Mesodermal cell (in vitro differentiated cells): ENCODE measurements around the gene EGFL7.
A peak's percentile ranks its signal among the peaks of the same experiment; 100 is the strongest.

Source experiments
- H3K27ac ChIP-seq: 2 replicates; pipeline ENCODE4 v1.7.0; 2013; ENCODE audit warnings: mild to moderate bottlenecking, low read depth, low read length, moderate library complexity; ENCODE audit not compliant: severe bottlenecking
- H3K36me3 ChIP-seq: 2 replicates; pipeline ENCODE4 v1.7.1; 2013; ENCODE audit warnings: mild to moderate bottlenecking, low read length, moderate library complexity; ENCODE audit not compliant: control insufficient read depth, insufficient read depth
- H3K4me1 ChIP-seq: one replicate; pipeline ENCODE4 v1.7.1; 2013; ENCODE audit warnings: mild to moderate bottlenecking, low read length; ENCODE audit not compliant: insufficient read depth, control insufficient read depth, poor library complexity, severe bottlenecking
- H3K4me3 ChIP-seq: 2 replicates; pipeline ENCODE4 v1.7.0; 2013; ENCODE audit warnings: low read length, control low read depth, mild to moderate bottlenecking; ENCODE audit not compliant: insufficient read depth, poor library complexity, severe bottlenecking; ENCODE audit errors: extremely low read depth
- H3K9me3 ChIP-seq: 2 replicates; pipeline ENCODE4 v1.7.1; 2013; ENCODE audit warnings: mild to moderate bottlenecking, low read length, moderate library complexity; ENCODE audit not compliant: control insufficient read depth
- WGBS, 2 experiments: methylation state at CpG; one replicate each; pipeline ENCODE4 v1.1.5; 2013; ENCODE audit warnings: missing lambda C conversion rate in 2 of 2; ENCODE audit not compliant: insufficient coverage in 2 of 2; 5-methylcytosine and 5-hydroxymethylcytosine counted together

Gene EGFL7

GRCh38 chr9:136655536-136656182, 7.1 kb upstream of the EGFL7 start:
- 78 to 82% methylated on average over 12 to 15 of the region's 18 CpGs for WGBS, 2 experiments
- H3K4me3 ChIP-seq, result no peak overlapping the region
- peak overlapping the region; percentile 73 for H3K27ac ChIP-seq
- H3K9me3 ChIP-seq, result no peaks in the 10 kb centered on the region
- H3K36me3 ChIP-seq, result no peaks in the 10 kb centered on the region
- H3K4me1 ChIP-seq, result peaks cover 21% of the 10 kb centered on the region

GRCh38 chr9:136656183-136656738, 6.5 kb upstream of the EGFL7 start:
- peaks cover 21% of the 10 kb centered on the region for H3K4me1 ChIP-seq
- 84 to 91% methylated on average over 7 to 9 of the region's 11 CpGs for WGBS, 2 experiments
- H3K9me3 ChIP-seq, result no peaks in the 10 kb centered on the region
- H3K27ac ChIP-seq, result peak overlapping the region; percentile 73
- H3K4me3 ChIP-seq, result no peak overlapping the region
- H3K36me3 ChIP-seq, result no peaks in the 10 kb centered on the region

DNA sequence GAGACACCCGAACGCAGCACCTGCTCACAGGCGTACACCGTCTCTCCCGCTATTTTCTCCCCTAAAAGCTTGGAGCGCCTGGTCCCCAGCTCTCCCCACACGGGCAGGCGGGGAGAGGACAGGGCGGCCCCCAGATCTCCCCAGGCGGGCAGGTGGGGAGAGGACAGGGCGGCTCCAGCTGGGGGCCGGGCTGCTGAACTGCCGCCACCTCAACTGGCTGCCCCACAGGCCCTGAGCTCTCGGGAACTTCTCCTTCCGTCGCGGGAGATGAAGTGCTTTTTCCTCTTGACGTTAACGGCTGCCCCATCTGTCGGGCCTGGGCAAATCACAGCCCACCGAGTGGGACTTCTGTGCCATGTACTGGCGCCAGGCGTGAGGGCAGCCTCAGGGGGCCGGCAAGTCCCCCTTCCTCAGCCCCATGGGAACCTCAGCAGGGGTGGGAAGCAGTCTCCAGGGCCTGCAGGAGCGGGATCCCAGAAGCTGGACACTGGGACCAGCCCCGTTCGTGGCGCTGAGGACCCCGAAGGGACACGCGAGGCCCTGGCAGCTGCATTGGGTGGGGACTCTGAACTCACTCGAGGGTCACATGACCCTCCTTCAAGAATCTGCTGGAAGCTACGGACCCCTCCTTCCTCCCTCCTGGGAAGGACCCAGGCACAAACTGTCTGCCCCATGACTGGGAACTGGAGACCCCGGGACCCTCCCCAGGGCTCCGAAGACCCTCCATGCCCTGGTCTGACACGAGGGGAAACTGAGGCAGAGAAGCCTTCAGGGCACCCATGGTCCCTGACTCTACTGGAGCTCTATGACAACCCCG, 5.7 kb upstream of the EGFL7 start:
- peaks cover 21% of the 10 kb centered on the region for H3K4me1 ChIP-seq
- 89 to 92% methylated on average over 35 to 37 of the region's 37 CpGs for WGBS, 2 experiments

DNA sequence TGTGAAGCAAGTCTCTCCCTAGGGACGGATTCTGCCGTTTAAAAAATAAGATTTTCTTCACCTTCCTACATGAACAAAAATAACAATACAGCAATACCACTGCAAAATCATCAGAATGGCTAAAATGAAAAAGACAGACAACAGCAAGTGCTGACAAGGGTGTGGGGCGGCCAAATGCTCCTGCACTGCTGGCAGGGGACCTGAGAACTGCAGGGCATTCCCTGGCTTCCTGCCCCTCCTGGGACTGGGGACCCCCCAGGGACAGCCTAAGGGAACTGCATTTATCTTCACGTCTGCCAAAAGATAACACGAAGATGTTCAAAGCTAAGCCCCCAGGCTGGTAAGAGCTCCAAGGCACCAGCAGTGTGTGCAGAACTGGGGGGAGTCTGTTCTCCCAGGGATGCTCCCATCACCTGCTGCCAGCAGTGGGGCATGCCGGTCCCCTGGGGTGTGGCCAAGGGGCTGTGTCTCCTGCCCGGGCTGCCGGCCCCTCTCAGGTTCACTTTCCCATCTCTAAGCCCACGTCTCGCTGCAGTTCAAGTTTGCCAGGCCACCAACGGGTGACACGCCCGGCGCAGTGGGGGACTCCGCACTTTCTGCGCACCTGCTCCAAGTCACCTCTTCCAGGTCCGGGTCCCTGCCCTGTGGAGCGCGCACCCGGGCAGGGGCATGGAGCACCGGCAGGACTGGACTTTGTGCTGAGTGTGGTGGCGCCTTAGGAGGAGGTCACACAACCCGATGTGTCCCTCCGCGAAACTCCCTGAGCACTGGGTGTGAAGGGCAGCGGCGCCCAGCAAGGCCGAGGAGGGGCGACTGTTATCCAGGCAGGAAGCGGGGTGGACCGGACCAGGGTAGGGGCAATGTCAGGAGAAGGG, 4.5 kb upstream of the EGFL7 start:
- Histone ChIP-seq H3K9me3 (no peaks in the 10 kb centered on the region), H3K4me3 (no peak overlapping the region), H3K4me1 (peaks cover 29% of the 10 kb centered on the region), H3K36me3 (no peaks in the 10 kb centered on the region), H3K27ac (no peak overlapping the region)
- WGBS, 2 experiments, result 87 to 94% methylated on average over 25 to 31 of the region's 31 CpGs

More for the DNA sequence above, 5.7 kb upstream of the EGFL7 start:
- H3K4me3 ChIP-seq, result no peak overlapping the region
- no peaks in the 10 kb centered on the region for H3K9me3 ChIP-seq
- no peak overlapping the region for H3K27ac ChIP-seq
- H3K36me3 ChIP-seq, result no peaks in the 10 kb centered on the region

DNA sequence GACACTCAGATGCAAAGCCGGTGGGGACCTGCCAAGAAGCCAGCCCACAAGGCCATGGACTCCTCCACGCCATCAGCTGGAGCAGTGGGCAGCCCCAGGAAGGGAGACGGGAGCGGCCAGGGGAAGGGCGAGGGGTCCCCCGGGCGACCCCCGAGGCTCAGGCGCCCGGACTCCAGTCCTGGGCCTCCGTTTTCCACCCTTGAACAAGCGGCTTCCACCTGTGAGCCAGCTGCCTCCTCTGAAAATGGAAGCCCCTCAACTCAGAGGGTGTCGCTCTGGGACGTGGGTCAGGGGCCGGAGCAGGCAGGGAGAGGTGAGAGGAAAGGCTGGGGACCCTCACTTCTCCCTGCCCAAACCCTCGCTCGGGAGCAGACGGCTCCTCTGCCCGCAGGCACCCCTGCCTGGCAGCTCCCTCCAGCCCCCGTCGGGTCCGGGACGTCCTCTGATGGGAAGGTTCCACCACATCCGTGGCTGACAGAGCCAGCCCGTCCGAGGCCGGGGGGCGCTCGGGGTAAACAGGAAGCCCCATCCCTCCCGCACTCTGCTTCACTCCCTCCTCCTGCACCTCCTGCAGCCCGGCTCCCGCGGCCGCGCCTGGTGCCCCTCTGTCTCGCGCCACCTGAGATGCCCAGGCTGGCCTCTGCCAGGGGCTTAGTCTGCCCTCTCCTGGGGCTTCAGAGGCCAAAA, 3.7 kb upstream of the EGFL7 start:
- 81 to 85% methylated on average over 28 to 31 of the region's 37 CpGs for WGBS, 2 experiments
- H3K4me3 ChIP-seq, result no peak overlapping the region
- no peaks in the 10 kb centered on the region for H3K36me3 ChIP-seq
- peaks cover 24% of the 10 kb centered on the region for H3K4me1 ChIP-seq
- no peaks in the 10 kb centered on the region for H3K9me3 ChIP-seq
- H3K27ac ChIP-seq, result no peak overlapping the region

DNA sequence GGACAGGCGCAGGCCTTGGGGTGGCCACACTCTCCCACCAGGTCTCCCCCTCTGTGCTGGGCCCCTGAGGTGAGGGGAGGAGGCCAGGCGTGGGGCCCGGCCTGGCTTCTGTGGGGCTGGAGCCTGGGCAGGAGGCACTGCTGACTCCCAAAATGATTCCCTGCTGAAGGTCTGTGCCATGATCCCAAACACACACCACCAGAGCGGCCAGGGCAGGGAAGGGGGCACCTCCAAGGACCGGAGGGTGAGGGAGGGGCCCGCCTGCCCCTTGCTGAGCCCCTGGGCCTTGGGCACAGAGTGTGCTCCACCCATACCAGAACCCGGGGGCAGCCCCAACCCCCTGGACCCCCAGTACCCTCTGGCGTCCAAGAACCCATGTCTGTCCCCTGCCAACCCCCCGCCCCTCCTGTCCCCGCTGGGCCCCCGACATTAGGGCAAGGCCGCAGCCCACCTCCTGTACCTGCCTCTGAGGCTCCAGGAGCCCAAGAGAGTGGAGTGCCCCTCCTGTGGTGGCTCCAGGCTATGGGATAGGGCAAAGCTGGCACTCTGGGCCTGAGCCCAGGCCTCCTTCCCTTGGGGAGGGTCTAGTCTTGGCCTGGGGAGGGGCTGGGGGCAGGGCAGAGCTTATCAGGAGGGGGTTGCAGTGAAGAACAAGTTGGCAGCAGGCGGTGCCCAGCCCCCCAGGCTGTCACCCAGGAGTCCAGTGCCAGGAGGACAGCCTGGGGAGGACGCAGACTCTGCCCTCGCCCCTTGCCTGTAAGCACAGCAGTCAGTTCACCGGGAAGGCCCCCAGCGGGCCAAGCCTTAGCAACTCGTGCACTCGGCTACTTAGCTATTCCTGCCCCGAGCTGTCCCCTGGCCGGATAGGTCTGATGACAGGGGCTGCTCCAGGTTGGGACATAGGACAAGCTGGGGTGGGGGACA, 2.6 kb upstream of the EGFL7 start:
- Histone ChIP-seq H3K4me3 (no peak overlapping the region), H3K4me1 (peaks cover 27% of the 10 kb centered on the region), H3K9me3 (no peaks in the 10 kb centered on the region), H3K27ac (no peak overlapping the region), H3K36me3 (peaks cover 3% of the 10 kb centered on the region)
- WGBS, 2 experiments, result 79 to 86% methylated on average over 8 to 15 of the region's 21 CpGs

DNA sequence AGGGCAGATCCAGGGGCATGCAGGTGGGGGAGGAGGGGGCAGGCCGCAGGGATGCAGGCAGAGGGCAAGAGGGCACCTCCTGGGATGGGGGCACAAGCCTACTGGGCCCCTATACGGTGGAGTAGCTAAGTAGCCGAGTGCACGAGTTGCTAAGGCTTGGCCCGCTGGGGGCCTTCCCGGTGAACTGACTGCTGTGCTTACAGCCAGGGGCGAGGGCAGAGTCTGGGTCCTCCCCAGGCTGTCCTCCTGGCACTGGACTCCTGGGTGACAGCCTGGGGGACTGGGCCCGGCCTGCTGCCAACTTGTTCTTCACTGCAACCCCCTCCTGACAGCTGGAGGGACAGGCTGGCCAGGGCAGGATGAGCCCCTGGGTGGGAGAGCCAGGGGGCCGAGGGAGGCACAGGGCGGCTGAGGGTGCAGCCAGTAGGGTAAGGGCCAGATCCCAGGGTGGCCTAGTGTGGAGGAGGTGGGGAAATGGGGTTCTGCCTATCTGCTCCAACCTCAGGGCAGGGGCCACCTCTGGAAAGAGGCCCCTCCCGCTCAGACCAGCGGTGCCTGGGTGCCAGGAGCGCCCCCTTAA, 1.7 kb upstream of the EGFL7 start:
- H3K4me1 ChIP-seq, result peaks cover 17% of the 10 kb centered on the region
- WGBS, 2 experiments, result 89 to 92% methylated on average over 11 of the region's 13 CpGs
- no peak overlapping the region for H3K27ac ChIP-seq
- no peaks in the 10 kb centered on the region for H3K9me3 ChIP-seq
- H3K4me3 ChIP-seq, result no peak overlapping the region
- H3K36me3 ChIP-seq, result peaks cover 3% of the 10 kb centered on the region

DNA sequence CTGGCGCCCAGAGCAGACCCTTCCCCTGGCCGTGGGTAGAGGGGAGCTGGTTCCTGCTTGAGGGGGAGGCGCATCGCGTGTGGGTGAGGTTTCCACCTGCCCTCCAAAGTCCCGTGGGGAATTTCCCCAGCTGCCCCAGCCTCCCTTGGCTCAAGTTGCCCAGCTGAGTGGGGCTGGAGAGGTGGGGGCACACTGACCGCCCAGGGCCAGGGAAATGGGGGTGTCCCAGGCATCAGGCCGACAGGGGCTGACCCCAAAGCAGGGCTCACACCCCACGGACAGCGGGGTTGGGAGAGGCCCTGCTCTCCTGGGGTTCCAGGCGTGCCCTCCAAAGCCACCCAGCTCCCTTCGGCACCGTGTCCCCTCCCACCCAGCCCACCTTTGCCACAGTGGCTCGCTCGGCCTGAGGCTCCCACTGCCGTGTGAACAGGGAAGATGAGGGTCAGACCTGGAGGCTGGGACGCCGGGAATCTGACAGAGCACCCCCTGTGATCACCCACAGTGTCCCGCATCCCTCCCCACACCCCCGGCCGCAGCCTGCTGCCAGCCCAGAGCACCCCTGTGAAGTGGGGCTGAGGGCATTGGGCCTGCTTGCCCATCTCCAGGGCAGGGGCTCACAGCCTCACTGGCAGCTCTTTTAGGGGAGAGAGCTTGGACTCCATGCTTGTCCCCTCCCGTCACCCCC, 933 bp upstream of the EGFL7 start:
- no peaks in the 10 kb centered on the region for H3K9me3 ChIP-seq
- 90 to 91% methylated on average over 9 to 15 of the region's 22 CpGs for WGBS, 2 experiments
- H3K27ac ChIP-seq, result no peak overlapping the region
- peaks cover 18% of the 10 kb centered on the region for H3K4me1 ChIP-seq
- peaks cover 3% of the 10 kb centered on the region for H3K36me3 ChIP-seq
- no peak overlapping the region for H3K4me3 ChIP-seq

DNA sequence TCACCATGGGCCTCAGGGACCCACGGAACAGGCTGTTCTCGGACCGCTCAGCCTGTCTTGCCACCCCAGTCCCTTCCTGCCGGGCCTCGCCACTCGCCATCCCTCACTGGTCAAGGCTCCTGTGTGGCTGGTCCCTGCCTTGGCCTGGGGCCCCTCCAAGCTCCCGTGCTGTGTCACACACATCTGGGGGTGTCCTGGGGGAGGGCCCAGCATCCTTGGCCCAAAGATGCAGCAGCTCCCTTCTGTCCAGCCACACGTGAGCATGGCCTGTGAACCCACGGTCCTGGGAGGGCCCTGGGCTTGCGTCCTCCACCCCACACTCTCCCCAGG, 425 bp upstream of the EGFL7 start:
- 93 to 94% methylated on average over 8 of the region's 10 CpGs for WGBS, 2 experiments

More for the DNA sequence above, 425 bp upstream of the EGFL7 start:
- H3K4me1 ChIP-seq, result peaks cover 22% of the 10 kb centered on the region
- no peak overlapping the region for H3K4me3 ChIP-seq
- H3K27ac ChIP-seq, result peak overlapping the region; percentile 41
- no peaks in the 10 kb centered on the region for H3K9me3 ChIP-seq
- H3K36me3 ChIP-seq, result peaks cover 3% of the 10 kb centered on the region
